C4-2B (cell line): ENCODE data around the gene KCTD5.

Experiments
- H3K27ac ChIP-seq: fragments of 450-650 bp; 2 replicates; pipeline ENCODE4 v1.5.1; 2017
- ZFX ChIP-seq: fragments of 450-650 bp; IDR thresholded peaks from 2 replicates; pipeline ENCODE4 v1.6.1; 2017
- TF ChIP-seq, protein P1 (sequence below): fragments of 450-650 bp; conservative IDR thresholded peaks from 2 replicates; pipeline ENCODE4 v1.5.1; 2017; ENCODE audit warnings: mild to moderate bottlenecking

Gene KCTD5

DNA sequence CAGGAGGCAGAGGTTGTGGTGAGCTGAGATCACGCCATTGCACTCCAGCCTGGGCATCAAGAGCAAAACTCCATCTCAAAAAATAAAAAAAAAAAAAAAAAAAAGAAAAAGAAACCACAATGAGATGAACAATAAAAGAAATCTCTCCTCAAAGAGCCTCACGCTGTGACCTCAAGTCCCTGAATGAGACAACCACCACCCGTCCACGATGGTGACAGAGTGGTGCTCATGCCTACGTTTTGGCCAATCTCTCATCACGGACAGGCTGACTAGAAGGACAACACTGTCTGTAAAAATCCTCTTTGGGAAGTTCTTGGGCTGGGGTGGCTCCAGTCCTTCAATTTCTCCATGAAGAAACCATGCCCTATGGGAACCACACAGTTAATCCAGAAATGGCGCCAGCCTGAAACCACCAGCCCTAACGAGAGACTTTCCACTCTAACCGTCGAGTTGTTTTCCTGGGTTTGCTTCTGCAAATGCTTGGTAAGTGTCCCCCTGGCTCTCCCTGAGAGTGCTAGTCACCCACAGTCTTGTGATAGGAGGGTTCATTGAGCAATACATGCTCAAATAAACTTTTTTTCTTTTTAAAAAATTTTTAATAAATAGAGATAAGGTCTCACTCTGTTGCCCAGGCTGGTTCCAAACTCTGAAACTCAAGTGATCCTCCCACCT lies 52.7 kb downstream of the KCTD5 start:
- TF ChIP-seq, protein P1, sequence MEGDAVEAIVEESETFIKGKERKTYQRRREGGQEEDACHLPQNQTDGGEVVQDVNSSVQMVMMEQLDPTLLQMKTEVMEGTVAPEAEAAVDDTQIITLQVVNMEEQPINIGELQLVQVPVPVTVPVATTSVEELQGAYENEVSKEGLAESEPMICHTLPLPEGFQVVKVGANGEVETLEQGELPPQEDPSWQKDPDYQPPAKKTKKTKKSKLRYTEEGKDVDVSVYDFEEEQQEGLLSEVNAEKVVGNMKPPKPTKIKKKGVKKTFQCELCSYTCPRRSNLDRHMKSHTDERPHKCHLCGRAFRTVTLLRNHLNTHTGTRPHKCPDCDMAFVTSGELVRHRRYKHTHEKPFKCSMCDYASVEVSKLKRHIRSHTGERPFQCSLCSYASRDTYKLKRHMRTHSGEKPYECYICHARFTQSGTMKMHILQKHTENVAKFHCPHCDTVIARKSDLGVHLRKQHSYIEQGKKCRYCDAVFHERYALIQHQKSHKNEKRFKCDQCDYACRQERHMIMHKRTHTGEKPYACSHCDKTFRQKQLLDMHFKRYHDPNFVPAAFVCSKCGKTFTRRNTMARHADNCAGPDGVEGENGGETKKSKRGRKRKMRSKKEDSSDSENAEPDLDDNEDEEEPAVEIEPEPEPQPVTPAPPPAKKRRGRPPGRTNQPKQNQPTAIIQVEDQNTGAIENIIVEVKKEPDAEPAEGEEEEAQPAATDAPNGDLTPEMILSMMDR, result no peak
- TF ChIP-seq ZFX, result no peak
- H3K27ac ChIP-seq, result no peak overlapping the region

DNA sequence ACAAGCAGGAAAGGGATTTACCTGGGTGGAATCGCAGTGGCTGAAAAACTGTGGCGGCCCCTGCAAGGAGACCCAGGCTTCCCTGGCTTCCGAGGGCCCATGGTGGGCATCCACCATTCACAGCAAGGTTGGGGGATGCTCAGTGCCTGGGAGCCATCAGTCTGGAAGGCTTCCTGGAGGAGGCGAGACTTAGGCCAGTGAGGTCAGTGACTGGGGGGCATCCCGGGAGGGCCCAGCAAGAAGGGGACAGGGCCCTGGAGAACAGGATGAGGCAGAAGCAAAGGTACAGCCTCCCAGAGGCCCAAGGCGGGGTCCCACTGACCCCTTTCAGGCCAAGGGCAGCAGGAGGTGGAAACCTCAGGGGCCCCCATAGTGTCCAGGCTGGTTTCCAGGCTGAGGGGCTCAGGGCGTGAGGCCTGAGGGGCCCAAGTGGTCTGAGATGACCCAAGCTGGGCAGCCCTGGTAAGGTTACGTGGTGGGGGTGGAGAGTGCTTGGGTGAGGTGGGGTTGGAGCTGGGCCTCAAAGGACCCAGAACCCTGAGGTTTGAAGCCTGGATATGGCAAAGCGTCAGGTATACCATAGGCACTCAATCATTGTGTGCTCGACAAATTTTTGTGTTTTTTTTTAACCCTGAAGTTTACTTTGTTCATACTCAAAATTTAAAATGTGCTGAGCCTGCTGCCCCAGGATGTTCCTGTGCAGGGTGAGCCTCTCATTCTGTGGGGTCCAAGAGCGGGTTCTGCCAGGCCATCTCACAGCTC lies 54.3 kb downstream of the KCTD5 start:
- no peak for TF ChIP-seq ZFX
- TF ChIP-seq, protein P1, result no peak
- H3K27ac ChIP-seq, result no peak overlapping the region

DNA sequence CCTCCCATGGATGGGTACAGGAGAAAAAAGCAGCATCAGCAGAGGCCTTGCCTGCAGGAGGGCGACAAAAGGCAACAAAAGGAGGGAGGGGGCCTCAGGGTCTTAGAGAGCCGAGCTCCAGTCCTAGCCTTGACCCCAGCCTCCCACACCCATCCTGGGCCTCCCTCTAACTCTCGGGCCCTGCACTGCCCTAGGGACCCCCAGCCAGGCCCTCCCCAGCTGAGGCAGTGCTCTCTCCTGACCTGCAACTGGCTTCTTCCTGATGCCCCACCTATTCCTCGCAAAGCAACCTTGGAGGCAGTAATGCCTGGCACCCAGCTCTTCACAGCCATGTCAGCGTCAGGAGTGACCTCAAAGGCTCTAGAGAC lies 54.9 kb downstream of the KCTD5 start:
- H3K27ac ChIP-seq, result no peak overlapping the region
- TF ChIP-seq ZFX, result no peak
- TF ChIP-seq, protein P1, result no peak

DNA sequence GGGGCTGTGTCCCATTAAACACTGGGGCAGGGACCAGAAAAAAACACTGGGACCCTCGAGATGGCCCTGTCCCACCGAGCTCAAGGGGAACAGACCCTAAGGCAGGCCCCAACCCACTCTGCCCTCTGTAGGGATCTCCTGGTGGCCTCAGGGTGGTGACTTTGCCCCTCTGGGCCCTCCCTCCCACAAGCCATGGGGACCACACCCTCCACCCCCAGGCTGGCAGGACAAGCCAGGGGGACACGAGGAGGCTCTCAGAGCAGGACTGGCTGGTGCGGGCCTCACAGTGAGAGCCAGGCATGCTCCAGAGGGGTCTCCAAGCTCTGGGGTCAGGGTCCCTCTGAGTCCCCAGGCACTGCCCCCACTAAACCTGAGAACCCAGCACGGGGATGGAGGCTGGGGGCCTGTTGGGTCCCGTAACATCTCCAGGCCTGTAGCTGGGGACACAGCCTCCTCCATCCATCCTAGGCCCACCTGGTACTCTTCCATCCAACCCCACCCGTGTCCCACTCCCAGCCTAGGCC lies 55.6 kb downstream of the KCTD5 start:
- TF ChIP-seq, protein P1, result no peak
- TF ChIP-seq ZFX, result no peak
- no peak overlapping the region for H3K27ac ChIP-seq

DNA sequence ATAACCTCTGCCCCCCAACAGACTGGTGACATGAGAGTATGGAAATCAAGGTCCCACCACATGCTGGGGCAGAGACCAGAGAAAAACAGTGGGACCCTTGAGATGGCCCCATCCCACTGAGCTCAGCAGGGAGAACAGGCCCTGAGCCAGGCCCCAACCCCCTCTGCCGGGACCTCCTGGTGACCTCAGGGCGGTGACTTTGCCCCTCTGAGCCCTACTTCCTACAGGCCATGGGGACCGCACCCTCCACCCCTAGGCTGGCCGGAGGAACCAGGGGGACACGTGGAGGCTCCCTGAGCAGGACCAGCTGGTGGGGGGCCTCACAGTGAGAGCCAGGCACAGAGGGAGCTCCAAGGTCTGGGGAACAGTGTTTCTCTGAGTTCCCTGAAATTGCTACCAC lies 56.3 kb downstream of the KCTD5 start:
- TF ChIP-seq ZFX, result no peak
- TF ChIP-seq, protein P1, result no peak
- no peak overlapping the region for H3K27ac ChIP-seq

DNA sequence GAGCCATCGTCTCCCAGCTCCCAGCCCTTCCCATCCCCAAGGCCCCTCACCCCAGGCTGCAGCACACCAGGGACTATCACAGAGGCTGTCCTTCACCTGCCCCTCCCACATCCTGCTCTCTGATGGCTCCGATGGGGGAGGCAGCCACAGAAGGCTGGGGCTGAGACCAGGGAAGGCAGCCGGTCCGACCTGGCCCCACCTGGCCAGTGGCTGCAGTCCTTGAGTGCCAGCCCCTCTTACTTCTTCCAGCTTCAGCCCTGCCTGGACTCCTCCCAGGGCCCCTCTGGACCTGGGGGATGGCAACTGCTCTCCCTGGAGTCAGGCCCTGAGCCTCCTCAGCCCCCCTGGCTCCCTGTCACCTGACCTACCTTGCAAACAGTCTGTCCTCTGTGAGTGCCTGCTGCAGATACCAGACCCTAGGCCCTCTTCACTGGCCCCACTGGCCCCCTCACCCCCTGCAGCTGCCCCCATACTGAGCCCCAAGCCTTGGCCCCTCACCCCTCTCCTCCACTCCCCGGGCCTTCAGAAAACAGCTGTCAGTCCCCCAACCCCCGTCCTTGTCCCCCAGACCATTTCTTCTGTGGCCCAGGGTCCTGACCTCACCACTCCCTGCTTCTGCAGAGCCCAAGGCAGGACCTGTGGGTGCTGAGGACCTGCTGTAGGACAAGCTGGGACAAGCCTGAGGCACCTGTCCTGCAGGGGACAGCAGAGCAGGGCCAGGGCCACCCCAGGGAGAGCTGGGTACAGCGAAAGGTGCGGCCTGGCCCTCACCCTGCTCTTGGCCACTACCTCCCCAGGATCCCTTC lies 57.5 kb downstream of the KCTD5 start:
- no peak overlapping the region for H3K27ac ChIP-seq
- TF ChIP-seq ZFX, result no peak
- TF ChIP-seq, protein P1, result no peak
